HEK293T (cell line): ENCODE data around the gene TRIM43.
"Not testable (repeated sequence)": the region's sequence is repeated elsewhere in the genome, so short reads cannot be mapped to it uniquely, and the experiment has no call there.

Source experiments
- ARNT ChIP-seq: fragments of 450-650 bp; IDR thresholded peaks from 2 replicates; pipeline ENCODE4 v1.6.1; 2017; ENCODE audit warnings: mild to moderate bottlenecking
- BHLHE40 ChIP-seq: fragments of 450-650 bp; IDR thresholded peaks from 2 replicates; pipeline ENCODE4 v1.6.1; 2016; ENCODE audit warnings: mild to moderate bottlenecking, moderate library complexity, borderline replicate concordance
- FOXA1 ChIP-seq: fragments of 450-650 bp; IDR thresholded peaks from 2 replicates; pipeline ENCODE4 v1.6.1; 2016; ENCODE audit warnings: mild to moderate bottlenecking
- FOXK2 ChIP-seq: fragments of 450-650 bp; IDR thresholded peaks from 2 replicates; pipeline ENCODE4 v1.6.1; 2016; ENCODE audit warnings: mild to moderate bottlenecking
- FOXM1 ChIP-seq: fragments of 450-650 bp; IDR thresholded peaks from 2 replicates; pipeline ENCODE4 v1.6.1; 2017; ENCODE audit warnings: mild to moderate bottlenecking, borderline replicate concordance
- HDGF ChIP-seq: fragments of 450-650 bp; IDR thresholded peaks from 2 replicates; pipeline ENCODE4 v1.6.1; 2017; ENCODE audit warnings: antibody characterized with exemption, borderline replicate concordance
- NFRKB ChIP-seq: fragments of 450-650 bp; IDR thresholded peaks from 2 replicates; pipeline ENCODE4 v1.6.1; 2016; ENCODE audit warnings: mild to moderate bottlenecking, moderate library complexity
- SP1 ChIP-seq: fragments of 450-650 bp; IDR thresholded peaks from 2 replicates; pipeline ENCODE4 v1.6.1; 2017
- SUZ12 ChIP-seq: fragments of 450-650 bp; IDR thresholded peaks from 2 replicates; pipeline ENCODE4 v1.6.1; 2016; ENCODE audit warnings: mild to moderate bottlenecking
- TARDBP ChIP-seq: fragments of 450-650 bp; IDR thresholded peaks from 2 replicates; pipeline ENCODE4 v1.6.1; 2016
- TF ChIP-seq, protein P1 (sequence below): fragments of 450-650 bp; IDR thresholded peaks from 2 replicates; pipeline ENCODE4 v1.6.1; 2016

DNA sequence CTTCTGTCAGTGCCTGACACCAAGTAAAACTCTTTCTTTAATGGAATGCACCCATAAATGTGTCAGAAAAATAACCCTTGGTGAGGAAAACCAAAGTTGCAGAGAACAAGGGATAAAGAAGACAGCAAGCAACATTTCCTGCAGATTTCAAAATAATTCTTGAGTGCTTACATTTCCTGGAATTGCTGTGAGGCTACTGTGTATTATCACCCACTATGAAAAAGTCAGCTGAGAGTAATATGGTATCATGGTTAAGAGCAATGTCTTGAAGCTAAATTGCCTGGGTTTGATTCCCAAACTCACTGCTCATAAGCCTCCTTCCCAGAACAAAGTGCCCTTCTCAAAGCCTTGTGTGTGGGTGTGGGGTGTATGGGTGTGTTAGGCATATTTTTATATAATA lies 10.3 kb downstream of the TRIM43 start:
- not testable (repeated sequence) for TF ChIP-seq SP1, SUZ12, ARNT, FOXM1, HDGF, FOXA1, FOXK2, BHLHE40, NFRKB, TARDBP
- TF ChIP-seq, protein P1, sequence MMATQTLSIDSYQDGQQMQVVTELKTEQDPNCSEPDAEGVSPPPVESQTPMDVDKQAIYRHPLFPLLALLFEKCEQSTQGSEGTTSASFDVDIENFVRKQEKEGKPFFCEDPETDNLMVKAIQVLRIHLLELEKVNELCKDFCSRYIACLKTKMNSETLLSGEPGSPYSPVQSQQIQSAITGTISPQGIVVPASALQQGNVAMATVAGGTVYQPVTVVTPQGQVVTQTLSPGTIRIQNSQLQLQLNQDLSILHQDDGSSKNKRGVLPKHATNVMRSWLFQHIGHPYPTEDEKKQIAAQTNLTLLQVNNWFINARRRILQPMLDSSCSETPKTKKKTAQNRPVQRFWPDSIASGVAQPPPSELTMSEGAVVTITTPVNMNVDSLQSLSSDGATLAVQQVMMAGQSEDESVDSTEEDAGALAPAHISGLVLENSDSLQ = not testable (repeated sequence)
